ENCODE data around the gene TNIP1.

The TNIP1 gene

GRCh38 chr5:151019331-151019730, 61.5 kb downstream of the TNIP1 start:
- Histone ChIP-seq H3K4me2 (ENCODE audit: insufficient read depth, low read length) (no peak overlapping the region), H3K4me1 (ENCODE audit: insufficient read depth, low read length) (peaks cover 13% of the 10 kb centered on the region), H2AFZ (ENCODE audit: low read depth, low read length) (no peak overlapping the region), H3K79me2 (ENCODE audit: insufficient read depth, low read length) (no peaks in the 10 kb centered on the region), H3K27me3 (ENCODE audit: insufficient read depth, low read length, poor library complexity) (no peaks in the 10 kb centered on the region), H3K9me3 (ENCODE audit: insufficient read depth, low read length, severe bottlenecking) (no peaks in the 10 kb centered on the region), H3K36me3 (ENCODE audit: insufficient read depth, low read length) (no peaks in the 10 kb centered on the region), H3K9ac (ENCODE audit: low read depth, low read length) (no peak overlapping the region), H3K4me3 (ENCODE audit: low read depth in 1 of 2, low read length in 2 of 2) (no peak overlapping the region), H3K27ac (ENCODE audit: low read length) (no peak overlapping the region), H4K20me1 (ENCODE audit: insufficient read depth, low read length) (no peaks in the 10 kb centered on the region)
- DNase-seq (no peak), ATAC-seq (ENCODE audit: insufficient read depth, low read depth) (0 out of 3 replicates have a peak, but pooled peaks have one; percentile 3)
- TF ChIP-seq CTCF (IDR thresholded peaks at IDR 0.05; ENCODE audit: borderline replicate concordance, extremely low read depth, low read length, poor library complexity, severe bottlenecking) (no peak), EZH2 (IDR thresholded peaks at IDR 0.05; ENCODE audit: borderline replicate concordance, low read depth, low read length, severe bottlenecking) (no peak)

GRCh38 chr5:151018846-151019245, 62.0 kb downstream of the TNIP1 start:
- Histone ChIP-seq H2AFZ (ENCODE audit: low read depth, low read length) (no peak overlapping the region), H3K9ac (ENCODE audit: low read depth, low read length) (no peak overlapping the region), H4K20me1 (ENCODE audit: insufficient read depth, low read length) (no peaks in the 10 kb centered on the region), H3K4me2 (ENCODE audit: insufficient read depth, low read length) (no peak overlapping the region), H3K79me2 (ENCODE audit: insufficient read depth, low read length) (no peaks in the 10 kb centered on the region), H3K9me3 (ENCODE audit: insufficient read depth, low read length, severe bottlenecking) (no peaks in the 10 kb centered on the region), H3K4me3 (ENCODE audit: low read depth in 1 of 2, low read length in 2 of 2) (no peak overlapping the region), H3K27me3 (ENCODE audit: insufficient read depth, low read length, poor library complexity) (no peaks in the 10 kb centered on the region), H3K36me3 (ENCODE audit: insufficient read depth, low read length) (no peaks in the 10 kb centered on the region), H3K27ac (ENCODE audit: low read length) (no peak overlapping the region), H3K4me1 (ENCODE audit: insufficient read depth, low read length) (peaks cover 13% of the 10 kb centered on the region)
- TF ChIP-seq CTCF (IDR thresholded peaks at IDR 0.05; ENCODE audit: borderline replicate concordance, extremely low read depth, low read length, poor library complexity, severe bottlenecking) (no peak), EZH2 (IDR thresholded peaks at IDR 0.05; ENCODE audit: borderline replicate concordance, low read depth, low read length, severe bottlenecking) (no peak)
- ATAC-seq (ENCODE audit: insufficient read depth, low read depth) = peak; percentile 88
- peak; percentile 37 for DNase-seq

- TF ChIP-seq CTCF (IDR thresholded peaks at IDR 0.05; ENCODE audit: borderline replicate concordance, extremely low read depth, low read length, poor library complexity, severe bottlenecking) = no peak
- TF ChIP-seq EZH2 (IDR thresholded peaks at IDR 0.05; ENCODE audit: borderline replicate concordance, low read depth, low read length, severe bottlenecking) = no peak
- H3K4me3 ChIP-seq (ENCODE audit: low read depth in 1 of 2, low read length in 2 of 2) = no peak overlapping the region
- H2AFZ ChIP-seq (ENCODE audit: low read depth, low read length) = no peak overlapping the region
- H3K9me3 ChIP-seq (ENCODE audit: insufficient read depth, low read length, severe bottlenecking) = no peaks in the 10 kb centered on the region
- no peaks in the 10 kb centered on the region for H3K27me3 ChIP-seq (ENCODE audit: insufficient read depth, low read length, poor library complexity)
- no peak for ATAC-seq (ENCODE audit: insufficient read depth, low read depth)
- H4K20me1 ChIP-seq (ENCODE audit: insufficient read depth, low read length) = no peaks in the 10 kb centered on the region
- H3K36me3 ChIP-seq (ENCODE audit: insufficient read depth, low read length) = no peaks in the 10 kb centered on the region
- H3K27ac ChIP-seq (ENCODE audit: low read length) = no peak overlapping the region
- H3K4me2 ChIP-seq (ENCODE audit: insufficient read depth, low read length) = no peak overlapping the region
- DNase-seq = no peak
- peaks cover 13% of the 10 kb centered on the region for H3K4me1 ChIP-seq (ENCODE audit: insufficient read depth, low read length)
- H3K9ac ChIP-seq (ENCODE audit: low read depth, low read length) = no peak overlapping the region
- H3K79me2 ChIP-seq (ENCODE audit: insufficient read depth, low read length) = no peaks in the 10 kb centered on the region
These were observed 62.9 kb downstream of the TNIP1 start for GRCh38 chr5:151017897-151018296.

- no peak for TF ChIP-seq EZH2 (IDR thresholded peaks at IDR 0.05; ENCODE audit: borderline replicate concordance, low read depth, low read length, severe bottlenecking)
- TF ChIP-seq CTCF (IDR thresholded peaks at IDR 0.05; ENCODE audit: borderline replicate concordance, extremely low read depth, low read length, poor library complexity, severe bottlenecking) = no peak
- ATAC-seq (ENCODE audit: insufficient read depth, low read depth) = no peak
- H3K79me2 ChIP-seq (ENCODE audit: insufficient read depth, low read length) = no peaks in the 10 kb centered on the region
- H2AFZ ChIP-seq (ENCODE audit: low read depth, low read length) = no peak overlapping the region
- no peaks in the 10 kb centered on the region for H3K36me3 ChIP-seq (ENCODE audit: insufficient read depth, low read length)
- H3K9ac ChIP-seq (ENCODE audit: low read depth, low read length) = no peak overlapping the region
- no peak overlapping the region for H3K4me3 ChIP-seq (ENCODE audit: low read depth in 1 of 2, low read length in 2 of 2)
- H3K27ac ChIP-seq (ENCODE audit: low read length) = no peak overlapping the region
- no peak overlapping the region for H3K4me2 ChIP-seq (ENCODE audit: insufficient read depth, low read length)
- H3K9me3 ChIP-seq (ENCODE audit: insufficient read depth, low read length, severe bottlenecking) = no peaks in the 10 kb centered on the region
- peaks cover 13% of the 10 kb centered on the region for H3K4me1 ChIP-seq (ENCODE audit: insufficient read depth, low read length)
- DNase-seq = no peak
- H4K20me1 ChIP-seq (ENCODE audit: insufficient read depth, low read length) = no peaks in the 10 kb centered on the region
- H3K27me3 ChIP-seq (ENCODE audit: insufficient read depth, low read length, poor library complexity) = no peaks in the 10 kb centered on the region
These were observed 64.1 kb downstream of the TNIP1 start for GRCh38 chr5:151016700-151017099.

Measured in DND-41 (cell line).